PC-3 (cell line): Measurements from ENCODE around the gene RELA. TPM values are rescaled to one million over a fixed set of nuclear protein-coding genes. Genes with fewer than 3 reads are reported as not detected.

ENCODE experiments used
- ATAC-seq: fragments of 200-7000 bp; cut with Tn5 transposase; 2 replicates; pipeline ENCODE4 v1.9.1; 2020; ENCODE audit warnings: mild to moderate bottlenecking, moderate library complexity
- BruUV-seq: library from RNA; stranded (reverse); fragments of 400-500 nt; replicated peaks from 2 replicates; lab custom pipeline; 2021; lab: Mats Ljungman, UMichigan
- CTCF ChIA-PET: fragments of 300-600 bp; sonication (Branson Sonifier 250); formaldehyde crosslinking; loops from one replicate; lab custom pipeline; 2022; ENCODE audit warnings: antibody characterized with exemption; lab: Charles Lee
- POLR2A ChIA-PET: fragments of 300-600 bp; sonication (Branson Sonifier 250); formaldehyde crosslinking; loops from one replicate; lab custom pipeline; 2022; ENCODE audit warnings: antibody characterized with exemption; ENCODE audit not compliant: unreplicated experiment; lab: Charles Lee
- DNase-seq: peaks from one replicate; pipeline ENCODE4 v3.0.0-alpha.2; 2015
- H2AFZ ChIP-seq: fragments of 300-600 bp; sonication (generic); 2 replicates; pipeline ENCODE4 v1.6.0; 2016; ENCODE audit warnings: antibody characterized with exemption, low read length
- H3F3A ChIP-seq: fragments of 300-600 bp; sonication (generic); one replicate; pipeline ENCODE4 v1.6.0; 2017; ENCODE audit warnings: antibody characterized with exemption, low read length, control low read depth, mild to moderate bottlenecking; ENCODE audit not compliant: unreplicated experiment
- H3K27ac ChIP-seq: fragments of 300-600 bp; sonication (generic); 2 replicates; pipeline ENCODE4 v1.5.1; 2016; ENCODE audit warnings: mild to moderate bottlenecking, low read length
- H3K27me3 ChIP-seq: fragments of 300-600 bp; sonication (generic); 2 replicates; pipeline ENCODE4 v1.6.1; 2016; ENCODE audit warnings: low read length, mixed read lengths
- H3K36me3 ChIP-seq: fragments of 300-600 bp; sonication (generic); 2 replicates; pipeline ENCODE4 v1.6.1; 2016; ENCODE audit warnings: low read depth, mixed run types, low read length, mixed read lengths
- H3K4me1 ChIP-seq: fragments of 300-600 bp; sonication (generic); 2 replicates; pipeline ENCODE4 v1.5.1; 2016; ENCODE audit warnings: low read length; ENCODE audit not compliant: insufficient read depth
- H3K4me2 ChIP-seq: fragments of 300-600 bp; sonication (generic); 2 replicates; pipeline ENCODE4 v1.6.0; 2016; ENCODE audit warnings: low read length
- H3K4me3 ChIP-seq: fragments of 300-600 bp; sonication (generic); 2 replicates; pipeline ENCODE4 v1.5.1; 2016; ENCODE audit warnings: mild to moderate bottlenecking, low read length, mixed read lengths
- H3K79me2 ChIP-seq: fragments of 300-600 bp; sonication (generic); 2 replicates; pipeline ENCODE4 v1.6.1; 2017; ENCODE audit warnings: low read length, mixed read lengths
- H3K9ac ChIP-seq: fragments of 300-600 bp; sonication (generic); 2 replicates; pipeline ENCODE4 v1.6.0; 2016; ENCODE audit warnings: mild to moderate bottlenecking, low read length
- H3K9me2 ChIP-seq: fragments of 300-600 bp; sonication (generic); replicated peaks from 2 replicates; pipeline ENCODE4 v1.6.1; 2016; ENCODE audit warnings: mixed run types, low read length, mixed read lengths
- H3K9me3 ChIP-seq: fragments of 300-600 bp; sonication (generic); 2 replicates; pipeline ENCODE4 v1.6.1; 2016; ENCODE audit warnings: low read length, mixed read lengths
- H4K20me1 ChIP-seq: fragments of 300-600 bp; sonication (generic); 2 replicates; pipeline ENCODE4 v1.6.1; 2016; ENCODE audit warnings: low read length, mixed read lengths
- EZH2 ChIP-seq: fragments of 300-600 bp; sonication (generic); IDR thresholded peaks from one replicate; pipeline ENCODE4 v1.6.1; 2017; ENCODE audit warnings: antibody characterized with exemption, mild to moderate bottlenecking, low read length; ENCODE audit not compliant: unreplicated experiment
- EZH2phosphoT487 ChIP-seq: fragments of 300-600 bp; sonication (generic); IDR thresholded peaks from 2 replicates; pipeline ENCODE4 v1.6.1; 2018; ENCODE audit warnings: mild to moderate bottlenecking, antibody characterized with exemption, low read length, borderline replicate concordance
- intact Hi-C: fragments of 100-400 bp; cut with micrococcal nuclease; formaldehyde crosslinking; loops from 2 replicates; pipeline ENCODE4 v1.9.0; 2023
- total RNA-seq: library from RNA; depleted of rRNA; stranded (reverse); fragments of >200 nt; gene quantifications from 2 replicates; pipeline ENCODE4 v1.2.3, GENCODE V29; 2014
- TF ChIP-seq, protein P1 (sequence below): fragments of 300-600 bp; sonication (generic); conservative IDR thresholded peaks from 2 replicates; pipeline ENCODE4 v1.5.1; 2017; ENCODE audit warnings: antibody characterized with exemption, low read depth, mild to moderate bottlenecking, low read length

The RELA gene
- total RNA-seq, 1 experiment from 2014 or later, result 84.2 TPM

DNA sequence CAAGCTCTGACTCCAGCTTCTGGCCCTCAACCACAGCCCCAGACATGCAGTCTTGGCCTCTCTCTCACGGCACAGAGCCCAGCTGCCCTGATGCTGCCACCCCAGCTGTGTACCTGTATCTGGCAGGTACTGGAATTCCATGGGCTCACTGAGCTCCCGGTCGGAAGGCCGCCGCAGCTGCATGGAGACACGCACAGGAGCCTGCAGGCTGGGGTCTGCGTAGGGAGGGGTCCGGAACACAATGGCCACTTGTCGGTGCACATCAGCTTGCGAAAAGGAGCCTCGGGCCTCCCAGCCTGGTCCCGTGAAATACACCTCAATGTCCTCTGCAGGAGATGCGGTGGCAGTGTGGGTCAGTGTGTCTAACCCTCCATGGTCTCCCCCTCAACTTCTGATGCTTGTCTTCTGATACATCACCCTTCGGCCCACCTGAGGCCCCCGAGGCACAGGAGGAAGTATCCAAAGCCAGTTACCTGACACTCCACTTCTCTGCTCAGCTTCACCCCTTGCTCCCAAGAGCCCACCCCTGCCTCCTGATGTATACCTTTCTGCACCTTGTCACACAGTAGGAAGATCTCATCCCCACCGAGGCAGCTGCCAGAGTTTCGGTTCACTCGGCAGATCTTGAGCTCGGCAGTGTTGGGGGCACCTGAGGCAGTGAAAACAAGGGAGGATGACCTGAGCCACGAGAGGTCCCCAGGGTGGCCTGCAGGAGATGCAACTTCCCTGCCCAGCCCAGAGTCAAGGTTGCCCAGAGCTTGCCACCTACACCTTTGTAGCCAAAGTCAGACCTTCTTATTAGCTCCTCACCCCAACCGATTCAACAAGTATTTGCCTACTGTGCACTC lies 4.3 kb downstream of the RELA start:
- H3K36me3 ChIP-seq, result peaks cover 46% of the 10 kb centered on the region
- ATAC-seq (no peak), DNase-seq (no peak)
- H3K9me3 ChIP-seq, result no peaks in the 10 kb centered on the region
- H4K20me1 ChIP-seq, result peaks cover 11% of the 10 kb centered on the region; the same call in 1 of the 2 replicates
- no peak overlapping the region for H3K27ac ChIP-seq
- peaks cover 32% of the 10 kb centered on the region for H3K79me2 ChIP-seq
- no peak overlapping the region for H3K4me3 ChIP-seq
- no peak overlapping the region for H3K9ac ChIP-seq
- no TSS peak for BruUV-seq
- no peaks in the 10 kb centered on the region for H3K9me2 ChIP-seq
- ChIA-PET POLR2A (no interaction called here), CTCF (no interaction called here)
- H3K4me2 ChIP-seq, result no peak overlapping the region
- no peak overlapping the region for H2AFZ ChIP-seq
- no peak for TF ChIP-seq EZH2
- no peak for TF ChIP-seq EZH2phosphoT487
- TF ChIP-seq, protein P1, sequence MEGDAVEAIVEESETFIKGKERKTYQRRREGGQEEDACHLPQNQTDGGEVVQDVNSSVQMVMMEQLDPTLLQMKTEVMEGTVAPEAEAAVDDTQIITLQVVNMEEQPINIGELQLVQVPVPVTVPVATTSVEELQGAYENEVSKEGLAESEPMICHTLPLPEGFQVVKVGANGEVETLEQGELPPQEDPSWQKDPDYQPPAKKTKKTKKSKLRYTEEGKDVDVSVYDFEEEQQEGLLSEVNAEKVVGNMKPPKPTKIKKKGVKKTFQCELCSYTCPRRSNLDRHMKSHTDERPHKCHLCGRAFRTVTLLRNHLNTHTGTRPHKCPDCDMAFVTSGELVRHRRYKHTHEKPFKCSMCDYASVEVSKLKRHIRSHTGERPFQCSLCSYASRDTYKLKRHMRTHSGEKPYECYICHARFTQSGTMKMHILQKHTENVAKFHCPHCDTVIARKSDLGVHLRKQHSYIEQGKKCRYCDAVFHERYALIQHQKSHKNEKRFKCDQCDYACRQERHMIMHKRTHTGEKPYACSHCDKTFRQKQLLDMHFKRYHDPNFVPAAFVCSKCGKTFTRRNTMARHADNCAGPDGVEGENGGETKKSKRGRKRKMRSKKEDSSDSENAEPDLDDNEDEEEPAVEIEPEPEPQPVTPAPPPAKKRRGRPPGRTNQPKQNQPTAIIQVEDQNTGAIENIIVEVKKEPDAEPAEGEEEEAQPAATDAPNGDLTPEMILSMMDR, result no peak
- no peaks in the 10 kb centered on the region for H3F3A ChIP-seq
- intact Hi-C loops, result no loop called here
- H3K27me3 ChIP-seq, result no peaks in the 10 kb centered on the region
- peaks cover 18% of the 10 kb centered on the region for H3K4me1 ChIP-seq

DNA sequence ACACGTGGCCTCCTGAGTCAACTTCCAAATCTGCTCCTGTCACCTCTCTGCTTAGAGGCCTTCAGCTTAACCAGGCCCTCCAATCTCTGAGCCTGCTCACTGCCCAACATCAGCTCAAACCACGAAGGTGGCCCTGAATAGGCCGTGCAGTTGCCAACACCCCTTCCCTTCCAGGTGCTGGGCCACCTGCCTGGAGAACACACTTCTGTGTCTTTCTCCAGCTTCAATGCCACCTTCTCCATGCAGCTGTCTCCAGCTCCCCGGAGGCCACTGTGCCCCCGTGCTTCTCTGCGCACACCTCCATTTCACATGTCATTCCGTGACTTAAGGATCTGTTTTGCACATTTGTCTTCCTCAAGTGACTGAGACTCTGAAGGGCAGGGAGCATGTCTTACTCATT lies 5.3 kb downstream of the RELA start:
- POLR2A ChIA-PET, result no interaction called here
- Histone ChIP-seq H3K36me3 (peaks cover 46% of the 10 kb centered on the region), H3K4me3 (no peak overlapping the region), H3K9me2 (no peaks in the 10 kb centered on the region), H3K4me2 (no peak overlapping the region), H3K9ac (no peak overlapping the region), H3F3A (no peaks in the 10 kb centered on the region), H3K27ac (no peak overlapping the region), H3K4me1 (peaks cover 24% of the 10 kb centered on the region), H3K27me3 (no peaks in the 10 kb centered on the region), H3K9me3 (no peaks in the 10 kb centered on the region), H2AFZ (no peak overlapping the region), H3K79me2 (peaks cover 30% of the 10 kb centered on the region), H4K20me1 (peaks cover 11% of the 10 kb centered on the region; the same call in 1 of the 2 replicates)
- TF ChIP-seq, protein P1, result no peak
- TF ChIP-seq EZH2phosphoT487, result no peak
- no peak for TF ChIP-seq EZH2
- no TSS peak for BruUV-seq
- CTCF ChIA-PET, result no interaction called here
- no peak for DNase-seq
- ATAC-seq, result no peak
- intact Hi-C loops, result no loop called here
